Right lobe of liver (tissue), 4 donors: Measurements from ENCODE around the gene ANKRD63.

Experiments
- POLR2A ChIP-seq: fragments of 450-650 bp; IDR thresholded peaks from one replicate; pipeline ENCODE4 v1.6.1; 2017; ENCODE audit warnings: antibody characterized with exemption, mild to moderate bottlenecking
- TF ChIP-seq, protein P1 (sequence below), 4 donors: fragments of 200-600 bp in 3 of 4; fragments of 450-650 bp in 1 of 4; IDR thresholded peaks; one replicate each; pipeline versions ENCODE4 v1.5.1 to v1.8.0; 2016 to 2022; ENCODE audit warnings: antibody characterized with exemption in 4 of 4, mild to moderate bottlenecking in 2 of 4
- donor health status: DM: no; HTN: no; CAD: no.
- donor health status: DM: no; HTN: no; CAD: no.
- donor health status: DM: no; HTN: yes; CAD: no.

DNA sequence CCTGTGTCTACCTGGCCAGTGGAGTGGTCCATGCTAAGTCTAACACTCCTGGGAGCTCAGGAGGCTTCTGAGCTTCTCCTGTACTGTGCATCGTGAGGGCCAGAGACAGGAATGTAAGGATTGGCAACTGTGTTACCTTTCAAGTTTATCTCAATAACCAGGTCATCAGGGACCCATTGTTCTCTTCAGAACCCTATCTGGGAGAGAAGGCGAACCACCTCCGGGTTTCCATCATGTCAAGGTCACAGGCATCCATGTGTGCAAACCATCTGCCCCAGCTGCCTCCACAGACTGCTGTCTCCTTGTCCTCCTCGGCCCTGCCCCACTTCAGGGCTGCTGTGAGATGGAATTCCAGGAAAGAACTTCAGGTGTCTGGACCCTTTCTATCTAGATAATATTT is 5.9 kb downstream of the ANKRD63 start:
- TF ChIP-seq, protein P1, sequence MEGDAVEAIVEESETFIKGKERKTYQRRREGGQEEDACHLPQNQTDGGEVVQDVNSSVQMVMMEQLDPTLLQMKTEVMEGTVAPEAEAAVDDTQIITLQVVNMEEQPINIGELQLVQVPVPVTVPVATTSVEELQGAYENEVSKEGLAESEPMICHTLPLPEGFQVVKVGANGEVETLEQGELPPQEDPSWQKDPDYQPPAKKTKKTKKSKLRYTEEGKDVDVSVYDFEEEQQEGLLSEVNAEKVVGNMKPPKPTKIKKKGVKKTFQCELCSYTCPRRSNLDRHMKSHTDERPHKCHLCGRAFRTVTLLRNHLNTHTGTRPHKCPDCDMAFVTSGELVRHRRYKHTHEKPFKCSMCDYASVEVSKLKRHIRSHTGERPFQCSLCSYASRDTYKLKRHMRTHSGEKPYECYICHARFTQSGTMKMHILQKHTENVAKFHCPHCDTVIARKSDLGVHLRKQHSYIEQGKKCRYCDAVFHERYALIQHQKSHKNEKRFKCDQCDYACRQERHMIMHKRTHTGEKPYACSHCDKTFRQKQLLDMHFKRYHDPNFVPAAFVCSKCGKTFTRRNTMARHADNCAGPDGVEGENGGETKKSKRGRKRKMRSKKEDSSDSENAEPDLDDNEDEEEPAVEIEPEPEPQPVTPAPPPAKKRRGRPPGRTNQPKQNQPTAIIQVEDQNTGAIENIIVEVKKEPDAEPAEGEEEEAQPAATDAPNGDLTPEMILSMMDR (IDR thresholded peaks at IDR 0.05) = no peak
- TF ChIP-seq POLR2A = no peak
